Transverse colon (tissue), 4 donors: ENCODE results near the gene POC1B. TPM values are rescaled to one million over a fixed set of nuclear protein-coding genes. Genes with fewer than 3 reads are reported as not detected.

Experiments
- DNase-seq: peaks from one replicate; pipeline ENCODE4 v3.0.0-alpha.2; 2019
- H3K27ac ChIP-seq, 4 donors: fragments of 200-600 bp; sonication (generic); 2 replicates each; pipeline ENCODE4 v1.5.1; 2016 to 2018; ENCODE audit warnings: inconsistent platforms in 4 of 4
- H3K27me3 ChIP-seq: fragments of 200-600 bp; sonication (generic); 2 replicates; pipeline ENCODE4 v1.5.1; 2017; ENCODE audit warnings: inconsistent platforms
- H3K36me3 ChIP-seq, 4 donors: fragments of 200-600 bp; sonication (generic); 2 replicates each; pipeline ENCODE4 v1.5.1; 2017 to 2019; ENCODE audit warnings: inconsistent platforms in 4 of 4
- H3K4me1 ChIP-seq, 4 donors: fragments of 200-600 bp; sonication (generic); 2 replicates each; pipeline ENCODE4 v1.5.1; 2017 to 2020; ENCODE audit warnings: inconsistent platforms in 4 of 4
- H3K4me3 ChIP-seq, 4 donors: fragments of 200-600 bp; sonication (generic); 1 replicate in 1 of 4; 2 replicates in 3 of 4; pipeline versions ENCODE4 v1.5.1 to v1.6.1; 2017 to 2019; ENCODE audit warnings: inconsistent platforms in 4 of 4
- H3K9me3 ChIP-seq, 2 donors: fragments of 200-600 bp; sonication (generic); 2 replicates each; pipeline ENCODE4 v1.5.1; 2017 to 2019; ENCODE audit warnings: inconsistent platforms in 2 of 2
- EP300 ChIP-seq: sonication (generic); formaldehyde crosslinking; IDR thresholded peaks from one replicate; pipeline ENCODE4 v1.6.1; 2017; ENCODE audit warnings: antibody characterized with exemption, low read depth
- POLR2A ChIP-seq: fragments of 450-650 bp; IDR thresholded peaks from one replicate; pipeline ENCODE4 v1.6.1; 2016; ENCODE audit warnings: antibody characterized with exemption, mild to moderate bottlenecking, moderate library complexity
- POLR2AphosphoS5 ChIP-seq, 3 donors: sonication (generic); formaldehyde crosslinking; IDR thresholded peaks; one replicate each; pipeline ENCODE4 v1.6.1; 2016; ENCODE audit warnings: antibody characterized with exemption in 3 of 3
- WGBS, 2 donors: methylation state at CpG; one replicate each; pipeline ENCODE4 v1.1.5; 2018; ENCODE audit warnings: low coverage in 1 of 2; 5-methylcytosine and 5-hydroxymethylcytosine counted together
- in situ Hi-C, 4 donors: fragments of 200-750 bp; cut with MboI; loops; one replicate each; pipeline versions ENCODE4 v1.15.0 to v1.15.1; 2017; ENCODE audit warnings: low sequenced_read_pairs in 3 of 4, low pct_ligation_motif_present in 1 of 4, low pct_unique_long_range_greater_than_20kb in 1 of 4
- intact Hi-C: fragments of 100-400 bp; cut with DNase I; formaldehyde crosslinking; loops from one replicate; pipeline ENCODE4 v1.15.1; 2023; ENCODE audit warnings: low total_unique reads
- total RNA-seq, 4 donors: library from RNA; depleted of rRNA; stranded (reverse); fragments of >200 nt; gene quantifications; one replicate each; pipeline ENCODE4 v1.1.0, GENCODE V29; 2016
- TF ChIP-seq, protein P1 (sequence below), 5 experiments: fragments of 200-600 bp in 3 of 5; fragments of 450-650 bp in 2 of 5; sonication (generic) in 3 of 5; IDR thresholded peaks; 1 replicate in 2 of 5; 2 replicates in 3 of 5; pipeline ENCODE4 v1.5.1; 2016 to 2017; ENCODE audit warnings: antibody characterized with exemption in 5 of 5, inconsistent platforms in 3 of 5, mild to moderate bottlenecking in 2 of 5, moderate library complexity in 1 of 5

Gene POC1B
- total RNA-seq, 4 donors from 2014 or later, result 7.8 to 68.5 (median 33.8) TPM

DNA sequence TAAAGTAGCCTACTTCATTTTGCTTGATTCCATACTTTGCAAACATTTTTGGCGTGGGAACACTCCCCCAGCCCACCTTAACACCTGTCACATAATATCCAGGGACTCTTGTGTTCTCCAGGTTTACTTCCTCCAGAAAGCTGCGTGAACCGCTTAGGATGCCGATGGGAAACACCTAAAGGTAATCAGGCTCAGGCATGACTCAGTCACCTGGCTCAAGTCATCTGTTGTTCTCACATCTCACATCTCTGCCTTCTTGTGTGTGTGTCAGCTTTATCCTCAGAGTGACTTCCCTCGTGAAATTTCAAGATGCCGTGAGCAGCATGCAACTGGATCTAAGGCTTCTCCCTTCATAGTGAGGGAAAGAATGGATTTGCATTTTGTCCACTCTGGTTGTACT is 125.4 kb downstream of the POC1B start:
- in situ Hi-C loops, result no loop called here
- no peaks in the 10 kb centered on the region for H3K36me3 ChIP-seq
- no peak overlapping the region for H3K27ac ChIP-seq
- WGBS, 2 donors, result 92% methylated on average over 6 of the region's 6 CpGs; no CpG with 5 or more reads in 1 of the 2 donors
- DNase-seq, result no peak
- H3K9me3 ChIP-seq, result no peaks in the 10 kb centered on the region
- H3K4me3 ChIP-seq, result no peak overlapping the region
- no peak for TF ChIP-seq POLR2A
- no peak for TF ChIP-seq EP300
- TF ChIP-seq, protein P1, sequence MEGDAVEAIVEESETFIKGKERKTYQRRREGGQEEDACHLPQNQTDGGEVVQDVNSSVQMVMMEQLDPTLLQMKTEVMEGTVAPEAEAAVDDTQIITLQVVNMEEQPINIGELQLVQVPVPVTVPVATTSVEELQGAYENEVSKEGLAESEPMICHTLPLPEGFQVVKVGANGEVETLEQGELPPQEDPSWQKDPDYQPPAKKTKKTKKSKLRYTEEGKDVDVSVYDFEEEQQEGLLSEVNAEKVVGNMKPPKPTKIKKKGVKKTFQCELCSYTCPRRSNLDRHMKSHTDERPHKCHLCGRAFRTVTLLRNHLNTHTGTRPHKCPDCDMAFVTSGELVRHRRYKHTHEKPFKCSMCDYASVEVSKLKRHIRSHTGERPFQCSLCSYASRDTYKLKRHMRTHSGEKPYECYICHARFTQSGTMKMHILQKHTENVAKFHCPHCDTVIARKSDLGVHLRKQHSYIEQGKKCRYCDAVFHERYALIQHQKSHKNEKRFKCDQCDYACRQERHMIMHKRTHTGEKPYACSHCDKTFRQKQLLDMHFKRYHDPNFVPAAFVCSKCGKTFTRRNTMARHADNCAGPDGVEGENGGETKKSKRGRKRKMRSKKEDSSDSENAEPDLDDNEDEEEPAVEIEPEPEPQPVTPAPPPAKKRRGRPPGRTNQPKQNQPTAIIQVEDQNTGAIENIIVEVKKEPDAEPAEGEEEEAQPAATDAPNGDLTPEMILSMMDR (IDR thresholded peaks at IDR 0.05), result no peak
- no peak for TF ChIP-seq POLR2AphosphoS5 (IDR thresholded peaks at IDR 0.05)
- no peaks in the 10 kb centered on the region for H3K27me3 ChIP-seq
- intact Hi-C loops, result no loop called here
- H3K4me1 ChIP-seq, result peaks cover 0 to 5% (median 2%) of the 10 kb centered on the region in 4 donors

DNA sequence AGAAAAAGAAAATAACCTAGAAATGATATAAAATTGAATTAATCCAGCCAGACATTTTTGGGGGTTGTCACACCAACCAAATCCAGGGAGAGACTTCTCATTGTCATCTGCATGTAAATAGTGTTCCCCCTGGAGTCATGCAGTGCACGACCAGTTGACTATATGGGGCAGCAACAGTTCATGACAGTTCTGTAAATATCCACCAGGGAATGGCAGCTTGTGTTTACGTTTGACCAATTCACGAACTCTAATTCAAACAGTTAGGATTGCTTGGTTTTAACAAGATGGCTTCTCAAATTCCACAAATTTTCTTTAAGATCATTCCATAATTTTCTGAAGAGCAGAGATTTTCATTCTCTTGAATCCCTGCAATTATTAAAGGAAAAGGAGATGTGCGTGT is 130.1 kb downstream of the POC1B start:
- TF ChIP-seq, protein P1 (IDR thresholded peaks at IDR 0.05), result no peak
- TF ChIP-seq POLR2AphosphoS5 (IDR thresholded peaks at IDR 0.05), result no peak
- in situ Hi-C loops, result no loop called here
- Histone ChIP-seq H3K27me3 (no peaks in the 10 kb centered on the region), H3K9me3 (no peaks in the 10 kb centered on the region), H3K36me3 (no peaks in the 10 kb centered on the region), H3K4me1 (peaks cover 0 to 10% (median 6%) of the 10 kb centered on the region in 4 donors), H3K27ac (no peak overlapping the region), H3K4me3 (no peak overlapping the region)
- intact Hi-C loops, result no loop called here
- WGBS, 2 donors, result 69 to 72% methylated on average over 4 of the region's 4 CpGs
- DNase-seq, result no peak

DNA sequence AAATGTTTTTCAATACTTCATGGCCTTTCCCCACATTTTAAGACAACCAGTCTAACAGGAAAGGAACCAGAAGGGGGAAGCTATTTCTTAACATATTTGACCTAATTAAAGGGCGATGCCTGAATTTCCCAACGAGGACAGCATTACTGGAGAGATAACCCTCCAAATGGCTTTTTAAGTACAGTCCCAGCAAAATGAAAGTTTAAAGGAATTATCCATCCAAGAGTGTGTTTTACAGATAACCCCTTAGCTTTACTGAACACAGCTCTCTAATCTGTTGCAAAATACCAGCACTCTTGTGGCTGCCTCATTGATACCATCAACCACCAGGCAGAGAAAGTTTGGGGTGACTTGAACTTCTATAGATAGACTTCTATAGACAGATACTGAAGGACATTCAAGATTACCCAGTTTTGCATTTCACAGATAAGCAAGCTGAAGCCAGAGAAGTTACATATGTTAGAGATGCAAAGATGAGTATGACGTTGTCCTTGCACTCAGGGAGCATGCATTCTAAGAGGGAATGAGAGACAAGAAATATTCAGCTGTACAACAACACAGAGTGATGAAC is 132.2 kb downstream of the POC1B start:
- Histone ChIP-seq H3K4me3 (no peak overlapping the region), H3K36me3 (no peaks in the 10 kb centered on the region), H3K9me3 (no peaks in the 10 kb centered on the region), H3K4me1 (peaks cover 0 to 31% (median 17%) of the 10 kb centered on the region in 4 donors), H3K27ac (no peak overlapping the region), H3K27me3 (no peaks in the 10 kb centered on the region)
- WGBS, 2 donors, result 63 to 82% methylated on average over 3 of the region's 3 CpGs
- in situ Hi-C loops (no loop called here), intact Hi-C loops (no loop called here)
- no peak for TF ChIP-seq EP300
- TF ChIP-seq POLR2AphosphoS5 (IDR thresholded peaks at IDR 0.05), result no peak
- TF ChIP-seq, protein P1 (IDR thresholded peaks at IDR 0.05), result no peak
- TF ChIP-seq POLR2A, result no peak
- no peak for DNase-seq

DNA sequence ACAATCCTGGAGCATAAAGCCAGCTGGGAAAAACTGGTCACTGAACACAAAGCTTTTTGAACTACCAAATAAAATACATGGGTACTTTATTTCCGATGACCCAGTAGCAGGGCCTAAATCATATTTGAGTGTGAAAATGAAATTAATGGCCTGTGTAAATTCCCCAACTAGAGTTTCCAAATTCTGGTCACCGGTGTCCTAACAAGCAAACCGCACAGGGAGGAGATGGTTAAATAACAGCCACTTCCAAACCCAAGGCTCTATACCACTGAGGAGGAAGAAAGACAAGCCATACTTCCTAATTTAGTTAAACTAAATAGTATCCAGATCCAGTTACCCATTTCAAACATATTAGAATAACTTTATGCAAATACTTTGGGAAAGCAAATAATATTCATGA is 133.5 kb downstream of the POC1B start:
- no peaks in the 10 kb centered on the region for H3K36me3 ChIP-seq
- H3K4me1 ChIP-seq, result peaks cover 0 to 28% (median 15%) of the 10 kb centered on the region in 4 donors
- H3K9me3 ChIP-seq, result no peaks in the 10 kb centered on the region
- 88 to 96% methylated on average over 3 of the region's 3 CpGs for WGBS, 2 donors
- H3K27me3 ChIP-seq, result no peaks in the 10 kb centered on the region
- in situ Hi-C loops (no loop called here), intact Hi-C loops (no loop called here)
- H3K4me3 ChIP-seq, result no peak overlapping the region
- DNase-seq, result no peak
- no peak overlapping the region for H3K27ac ChIP-seq
- TF ChIP-seq POLR2A (no peak), EP300 (no peak), POLR2AphosphoS5 (IDR thresholded peaks at IDR 0.05) (no peak)
- TF ChIP-seq, protein P1 (IDR thresholded peaks at IDR 0.05), result no peak
